Activated effector memory CD4-positive, alpha-beta T cell treated with Interleukin-2 at 50 U/mL for 16 hours (primary cell): ENCODE measurements around the gene PYGB.
"Not testable (repeated sequence)": the region's sequence is repeated elsewhere in the genome, so short reads cannot be mapped to it uniquely, and the experiment has no call there.

Source experiments
- DNase-seq: peaks from one replicate; pipeline ENCODE4 v3.0.0-alpha.2; 2020

The PYGB gene

DNA sequence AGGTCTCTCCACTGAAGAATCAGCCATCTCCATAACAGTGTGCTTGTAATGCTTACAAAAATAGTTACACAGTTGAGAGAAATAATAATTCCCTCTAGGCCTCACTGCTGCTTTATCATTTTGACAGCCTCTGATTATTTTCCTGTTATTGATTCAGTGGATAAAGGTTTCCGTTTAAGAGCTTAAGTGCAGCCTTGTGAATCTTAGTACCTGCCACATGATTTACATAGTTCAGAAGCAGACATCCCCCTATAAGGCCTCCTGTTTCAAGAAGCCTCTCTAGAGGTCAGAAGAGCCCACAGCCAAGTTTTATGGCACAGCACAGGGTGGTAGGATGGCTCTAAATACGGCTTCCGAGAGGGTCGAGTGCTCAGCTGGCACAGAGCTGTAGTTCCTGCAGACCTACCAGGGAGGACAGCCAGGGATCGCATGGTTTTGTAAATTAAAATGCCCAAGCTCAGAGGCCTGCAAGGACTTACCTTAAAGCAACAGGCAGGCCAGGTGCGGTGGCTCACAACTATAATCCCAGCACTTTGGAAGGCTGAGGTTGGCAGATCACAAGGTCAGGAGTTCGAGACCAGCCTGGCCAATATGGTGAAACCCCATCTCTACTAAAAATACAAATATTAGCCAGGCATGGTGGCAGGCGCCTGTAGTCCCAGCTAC is 17.6 kb upstream of the PYGB start:
- no peak for DNase-seq

DNA sequence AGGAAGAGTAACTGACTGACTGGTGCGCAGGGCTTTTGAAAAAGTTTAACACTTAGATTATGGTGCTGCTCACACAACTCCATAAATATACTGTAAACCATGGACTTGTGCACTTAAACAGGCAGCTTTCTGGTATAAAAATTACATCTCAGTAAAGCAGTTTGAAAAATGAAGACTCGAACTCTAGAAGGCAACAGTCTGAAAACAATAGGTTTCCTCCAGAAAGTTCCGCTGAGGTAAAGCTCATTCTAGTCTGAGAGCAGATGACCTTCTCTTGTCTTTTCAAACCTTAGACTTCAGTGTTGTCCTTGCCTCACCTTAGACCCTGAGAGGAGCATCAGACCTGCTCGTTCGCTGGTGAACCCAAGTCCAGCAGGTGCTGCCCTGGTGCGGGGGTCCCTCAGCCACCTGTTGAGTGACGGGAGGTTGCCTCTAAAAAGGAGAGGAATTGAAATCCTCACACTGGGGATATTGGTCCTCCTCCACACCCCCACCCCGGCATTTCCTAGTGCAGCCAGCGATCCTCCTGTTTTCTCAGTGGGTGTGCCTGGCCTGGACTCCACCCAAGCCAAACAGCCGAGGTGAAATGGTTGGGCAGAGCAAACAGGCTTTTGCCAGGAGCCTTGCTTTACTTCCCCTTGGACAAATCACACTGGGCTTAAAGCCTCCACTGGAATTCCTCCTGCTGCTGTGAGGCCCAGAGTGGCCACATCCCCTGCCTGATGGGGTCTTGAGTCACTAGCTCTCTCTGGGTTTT is 14.7 kb upstream of the PYGB start:
- DNase-seq, result no peak

DNA sequence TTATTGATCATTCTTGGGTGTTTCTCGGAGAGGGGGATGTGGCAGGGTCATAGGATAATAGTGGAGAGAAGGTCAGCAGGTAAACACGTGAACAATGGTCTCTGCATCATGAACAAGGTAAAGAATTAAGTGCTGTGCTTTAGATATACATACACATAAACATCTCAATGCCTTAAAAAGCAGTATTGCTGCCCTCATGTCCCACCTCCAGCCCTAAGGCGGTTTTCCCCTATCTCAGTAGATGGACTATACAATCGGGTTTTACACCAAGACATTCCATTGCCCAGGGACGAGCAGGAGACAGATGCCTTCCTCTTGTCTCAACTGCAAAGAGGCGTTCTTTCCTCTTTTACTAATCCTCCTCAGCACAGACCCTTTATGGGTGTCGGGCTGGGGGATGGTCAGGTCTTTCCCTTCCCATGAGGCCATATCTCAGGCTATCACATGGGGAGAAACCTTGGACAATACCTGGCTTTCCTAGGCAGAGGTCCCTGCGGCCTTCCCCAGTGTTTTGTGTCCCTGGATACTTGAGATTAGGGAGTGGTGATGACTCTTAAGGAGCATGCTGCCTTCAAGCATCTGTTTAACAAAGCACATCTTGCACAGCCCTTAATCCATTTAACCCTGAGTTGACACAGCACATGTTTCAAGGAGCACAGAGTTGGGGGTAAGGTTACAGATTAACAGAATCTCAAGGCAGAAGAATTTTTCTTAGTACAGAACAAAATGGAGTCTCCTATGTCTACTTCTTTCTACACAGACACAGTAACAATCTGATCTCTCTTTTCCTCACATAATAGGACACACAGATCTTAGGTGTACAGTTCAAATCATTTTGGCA is 13.7 kb upstream of the PYGB start:
- DNase-seq, result not testable (repeated sequence)

DNA sequence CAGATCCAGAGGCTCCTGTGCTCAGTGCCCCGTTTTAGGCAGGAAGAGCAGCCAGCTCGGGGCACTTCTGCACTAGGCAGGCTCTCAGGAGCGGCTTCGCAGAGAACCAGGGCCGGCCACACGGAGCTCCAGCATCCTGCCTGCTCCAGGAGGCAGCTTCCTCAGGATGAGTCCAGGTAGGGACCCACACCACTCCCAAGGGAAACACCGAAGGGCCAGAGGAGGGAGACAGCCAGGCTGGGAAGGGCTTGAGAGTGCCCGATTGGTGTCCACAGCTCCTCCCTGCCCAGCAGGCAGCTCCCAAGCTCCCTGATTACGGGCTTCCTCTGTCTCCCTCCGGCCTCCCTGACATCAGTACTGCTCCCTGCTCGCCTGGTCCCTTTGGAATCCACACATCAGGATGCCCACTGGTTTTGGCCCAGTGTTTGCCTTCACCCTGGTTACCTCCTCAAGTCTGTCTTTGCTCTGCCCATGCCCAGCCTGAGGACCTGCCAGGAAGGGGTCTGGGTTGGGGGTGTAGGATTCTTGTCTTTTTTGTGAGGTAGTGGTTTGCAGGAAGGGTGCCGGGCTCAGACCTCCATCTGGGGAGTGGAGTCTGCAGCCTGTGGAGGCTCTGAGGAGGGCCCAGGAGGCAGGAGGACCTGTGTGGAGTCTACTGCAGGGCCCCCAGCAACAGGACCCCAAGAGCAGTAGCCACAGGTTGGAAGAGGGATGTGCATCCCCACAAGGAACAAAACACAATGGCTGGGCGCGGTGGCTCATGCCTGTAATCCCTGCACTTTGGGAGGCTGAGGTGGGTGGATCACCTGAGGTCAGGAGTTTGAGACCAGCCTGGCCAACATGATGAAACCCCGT is 11.2 kb upstream of the PYGB start:
- no peak for DNase-seq

DNA sequence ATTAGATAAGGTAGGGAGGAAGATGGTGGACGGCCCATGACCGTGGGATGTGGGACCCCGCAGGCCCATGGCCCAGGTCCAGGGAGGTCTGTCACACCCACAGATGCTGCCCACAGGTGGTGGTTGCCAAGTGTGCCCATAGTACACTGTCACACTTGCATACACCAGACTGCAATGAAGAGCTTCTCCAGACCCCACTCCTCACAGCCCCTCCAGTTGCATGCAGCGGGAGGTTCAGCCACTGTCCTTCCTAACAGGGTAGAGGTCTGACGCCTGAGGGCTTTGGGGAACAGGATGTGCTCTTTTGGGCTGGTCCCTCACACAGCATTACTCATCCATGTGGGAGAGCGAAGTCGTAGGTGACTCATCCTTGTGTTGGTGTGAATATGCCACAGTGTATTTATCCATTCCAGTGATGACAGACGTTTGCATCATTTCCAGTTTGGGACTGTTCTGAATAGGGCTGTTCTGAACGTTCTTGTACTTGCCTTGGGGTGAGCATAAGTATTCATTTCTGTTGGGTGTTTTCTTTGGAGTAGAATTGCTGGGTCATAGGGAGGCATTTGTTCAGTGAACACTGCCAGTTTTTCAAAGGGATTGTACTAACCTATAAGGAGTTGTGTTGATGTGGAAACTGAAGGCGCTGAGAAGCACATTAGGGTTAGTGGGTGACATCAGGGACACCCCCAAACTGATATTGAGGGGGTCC is 10.1 kb upstream of the PYGB start:
- no peak for DNase-seq

DNA sequence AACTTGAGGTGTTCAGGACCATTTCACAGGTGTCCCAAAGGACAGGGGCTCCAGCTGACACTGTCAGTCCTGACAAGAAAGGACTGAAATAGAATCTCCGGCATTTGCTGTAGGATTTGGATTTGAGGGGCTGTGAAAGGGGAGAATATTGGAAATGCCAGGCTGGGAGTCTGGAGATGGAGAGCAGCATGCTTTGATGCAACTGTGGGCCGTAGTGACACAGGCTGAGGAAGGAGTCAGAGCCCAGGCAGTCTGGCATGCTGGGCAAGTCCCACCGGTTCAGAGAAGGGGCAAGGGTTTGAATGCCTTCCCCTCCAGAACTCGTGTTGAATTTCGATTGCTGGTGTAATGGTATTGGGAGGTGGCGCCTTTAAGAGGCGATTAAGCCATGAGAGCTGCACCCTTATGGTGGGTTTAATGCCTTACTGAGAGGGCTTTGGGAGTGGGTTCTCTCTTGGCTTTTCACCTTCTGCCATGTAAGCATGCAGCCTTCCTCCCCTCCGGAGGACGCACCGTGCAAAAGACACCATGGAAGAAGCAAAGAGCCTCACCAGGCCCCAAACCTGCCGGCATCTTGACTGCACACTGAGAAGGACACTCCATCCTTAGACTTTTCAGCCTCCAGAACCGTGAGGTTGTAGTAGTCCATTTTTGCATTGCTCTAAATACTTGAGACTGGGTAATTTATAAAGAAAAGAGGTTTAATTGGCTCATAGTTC is 9.4 kb upstream of the PYGB start:
- DNase-seq, result no peak

DNA sequence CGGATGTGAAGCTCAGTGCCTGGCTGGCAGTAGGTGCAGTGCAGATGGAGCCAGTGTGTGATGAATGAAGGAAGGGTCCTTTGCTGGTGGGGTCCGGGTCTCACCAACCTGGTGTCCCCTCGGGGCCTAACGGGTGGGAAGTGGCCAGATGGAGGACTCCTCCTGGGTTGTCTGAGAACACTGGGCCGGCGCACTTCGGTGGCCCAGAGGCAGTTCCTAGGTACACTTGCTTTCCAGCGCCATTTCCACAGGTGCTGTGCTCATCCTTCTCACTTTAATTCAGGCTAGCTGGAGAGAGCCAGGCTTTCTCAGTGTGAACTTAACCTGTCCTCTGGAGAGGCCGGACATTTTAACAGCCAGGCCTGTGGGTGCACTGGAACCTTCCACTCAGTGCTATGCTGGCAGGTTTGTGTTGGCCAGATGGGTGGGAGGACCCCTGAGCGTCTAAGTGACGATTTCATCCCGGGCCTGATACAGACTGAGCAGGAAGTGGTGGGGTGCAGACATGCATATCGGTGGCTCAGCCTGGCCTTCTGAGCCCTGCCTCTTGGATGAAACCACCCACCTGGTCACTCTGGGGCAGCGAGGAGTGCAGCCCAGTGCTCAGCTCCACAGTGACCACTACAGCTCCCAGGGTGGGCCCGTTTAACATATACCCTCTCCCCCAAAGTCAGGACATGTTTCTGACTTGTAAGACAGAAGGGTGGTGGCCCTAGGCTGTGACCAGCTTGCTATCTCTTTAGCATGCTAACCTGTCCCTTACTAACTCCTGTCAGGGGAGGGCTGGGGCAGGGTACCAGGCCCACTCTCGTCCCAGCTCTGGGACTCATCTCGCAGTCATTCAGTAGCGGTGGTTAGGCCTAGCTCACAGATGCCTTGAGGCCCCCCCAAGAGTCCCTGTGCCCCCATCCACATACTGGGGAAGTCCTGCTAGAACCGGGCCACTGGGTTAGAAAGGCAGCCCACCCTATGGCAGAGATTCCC is 8.2 kb upstream of the PYGB start:
- DNase-seq, result no peak

DNA sequence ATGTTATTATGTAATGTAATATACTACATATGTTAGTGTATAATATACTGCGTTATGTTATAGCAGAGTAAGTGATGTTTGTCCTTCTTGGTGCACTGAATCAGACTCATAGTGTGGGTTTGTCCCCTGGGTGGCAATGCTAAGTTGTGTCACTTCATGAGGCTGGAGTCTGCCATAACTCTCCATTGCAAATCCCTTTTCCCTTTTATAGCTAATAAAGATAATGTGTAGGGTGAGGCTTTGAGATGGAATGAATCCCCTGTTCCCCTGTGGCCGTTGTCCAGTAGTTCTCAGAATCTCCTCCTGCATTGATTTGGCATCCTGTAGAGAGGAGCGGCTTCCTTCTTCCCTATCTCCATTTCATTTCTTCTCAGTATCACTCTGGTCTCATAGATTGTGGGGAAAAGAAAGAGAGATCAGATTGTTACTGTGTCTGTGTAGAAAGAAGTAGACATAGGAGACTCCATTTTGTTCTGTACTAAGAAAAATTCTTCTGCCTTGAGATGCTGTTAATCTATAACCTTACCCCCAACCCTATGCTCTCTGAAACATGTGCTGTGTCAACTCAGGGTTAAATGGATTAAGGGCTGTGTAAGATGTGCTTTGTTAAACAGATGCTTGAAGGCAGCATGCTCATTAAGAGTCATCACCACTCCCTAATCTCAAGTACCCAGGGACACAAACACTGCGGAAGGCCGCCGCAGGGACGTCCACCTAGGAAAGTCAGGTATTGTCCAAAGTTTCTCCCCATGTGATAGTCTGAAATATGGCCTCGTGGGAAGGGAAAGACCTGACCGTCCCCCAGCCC is 6.8 kb upstream of the PYGB start:
- DNase-seq, result not testable (repeated sequence)

DNA sequence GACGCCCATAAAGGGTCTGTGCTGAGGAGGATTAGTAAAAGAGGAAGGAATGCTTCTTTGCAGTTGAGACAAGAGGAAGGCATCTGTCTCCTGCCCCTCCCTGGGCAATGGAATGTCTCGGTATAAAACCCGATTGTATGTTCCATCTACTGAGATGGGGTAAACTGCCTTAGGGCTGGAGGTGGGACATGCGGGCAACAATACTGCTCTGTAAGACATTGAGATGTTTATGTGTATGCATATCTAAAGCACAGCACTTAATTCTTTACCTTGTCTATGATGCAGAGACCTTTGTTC is 6.3 kb upstream of the PYGB start:
- DNase-seq, result not testable (repeated sequence)

DNA sequence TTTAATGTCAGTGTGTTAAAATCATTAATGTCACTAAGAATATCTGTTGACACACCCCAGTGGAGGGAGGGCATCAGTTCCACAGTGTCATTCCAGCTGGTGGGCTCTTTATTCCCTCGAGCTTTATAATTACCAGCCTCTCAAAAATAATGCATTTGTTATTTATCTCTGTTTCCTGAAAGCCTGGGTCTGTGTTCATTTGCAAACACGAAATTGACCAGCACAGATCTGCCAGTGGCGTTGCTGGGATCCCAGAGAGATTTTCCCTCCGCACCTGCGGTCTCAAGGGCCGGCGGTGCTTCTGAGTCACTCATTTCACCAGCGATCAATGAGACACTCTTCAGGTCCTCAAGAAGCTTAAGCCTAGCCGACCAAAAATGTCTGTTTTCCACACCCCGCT is 5.7 kb upstream of the PYGB start:
- no peak for DNase-seq

DNA sequence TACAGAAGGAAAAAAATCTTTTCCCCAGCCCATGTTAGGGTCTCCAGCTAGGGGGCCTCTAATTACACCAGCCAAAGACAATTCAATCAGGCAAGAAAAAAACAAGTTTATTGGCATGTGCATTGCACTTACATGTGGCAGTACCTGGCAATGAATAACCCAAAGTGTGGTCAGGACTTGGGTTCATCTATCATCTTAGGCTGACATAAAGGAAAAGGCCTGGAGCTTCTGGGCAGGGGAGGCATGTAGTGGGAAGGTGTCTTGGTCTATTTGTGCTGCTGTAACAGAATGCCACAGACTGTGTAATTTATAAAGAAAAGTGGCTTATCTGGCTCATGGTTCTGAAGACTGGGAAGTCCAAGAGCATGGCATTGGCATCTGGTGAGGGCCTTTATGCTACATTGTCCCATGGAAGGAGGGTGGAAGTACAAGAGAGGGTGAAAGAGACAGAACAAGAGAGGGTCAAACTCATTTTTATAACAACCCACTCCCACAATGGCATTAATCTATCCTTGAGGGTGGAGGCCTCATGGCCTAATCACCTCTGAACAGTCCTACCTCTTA is 4.4 kb upstream of the PYGB start:
- no peak for DNase-seq

DNA sequence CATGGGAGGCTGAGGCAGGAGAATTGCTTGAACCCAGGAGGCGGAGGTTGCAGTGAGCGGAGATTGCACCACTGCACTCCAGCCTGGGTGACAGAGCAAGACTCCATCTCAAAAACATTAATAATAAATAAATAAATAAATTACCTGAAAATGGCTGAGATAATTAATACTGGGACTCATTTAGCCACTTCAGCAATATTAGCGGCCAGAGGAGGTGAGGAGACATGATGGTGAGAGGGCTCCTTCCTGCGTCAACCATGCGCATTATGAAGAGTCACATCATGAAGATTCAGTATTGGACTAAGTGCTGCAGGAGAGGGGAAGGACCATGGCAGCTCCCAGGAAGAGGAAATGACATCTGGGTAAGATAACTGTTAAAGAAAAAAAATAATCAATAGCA is 2.9 kb upstream of the PYGB start:
- DNase-seq, result no peak

DNA sequence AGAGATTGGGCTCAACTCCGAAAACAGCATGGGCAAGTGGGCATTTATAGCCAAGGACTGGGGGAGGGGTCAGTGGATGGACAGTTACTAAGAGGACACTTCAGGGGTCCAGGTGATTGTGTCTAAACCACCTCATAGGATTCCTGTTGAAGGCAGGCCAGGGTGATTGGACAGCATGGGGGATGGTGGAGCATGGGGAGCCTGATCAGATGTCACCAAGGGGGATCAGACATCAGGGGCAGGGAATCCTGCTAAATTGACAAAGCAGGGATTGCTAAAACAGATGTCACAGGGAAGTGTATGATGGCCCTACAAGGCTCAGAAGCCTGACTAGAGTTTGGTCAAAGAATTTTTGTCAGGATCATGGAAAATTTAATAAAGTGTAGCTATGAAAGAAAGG is 2.4 kb upstream of the PYGB start:
- no peak for DNase-seq

DNA sequence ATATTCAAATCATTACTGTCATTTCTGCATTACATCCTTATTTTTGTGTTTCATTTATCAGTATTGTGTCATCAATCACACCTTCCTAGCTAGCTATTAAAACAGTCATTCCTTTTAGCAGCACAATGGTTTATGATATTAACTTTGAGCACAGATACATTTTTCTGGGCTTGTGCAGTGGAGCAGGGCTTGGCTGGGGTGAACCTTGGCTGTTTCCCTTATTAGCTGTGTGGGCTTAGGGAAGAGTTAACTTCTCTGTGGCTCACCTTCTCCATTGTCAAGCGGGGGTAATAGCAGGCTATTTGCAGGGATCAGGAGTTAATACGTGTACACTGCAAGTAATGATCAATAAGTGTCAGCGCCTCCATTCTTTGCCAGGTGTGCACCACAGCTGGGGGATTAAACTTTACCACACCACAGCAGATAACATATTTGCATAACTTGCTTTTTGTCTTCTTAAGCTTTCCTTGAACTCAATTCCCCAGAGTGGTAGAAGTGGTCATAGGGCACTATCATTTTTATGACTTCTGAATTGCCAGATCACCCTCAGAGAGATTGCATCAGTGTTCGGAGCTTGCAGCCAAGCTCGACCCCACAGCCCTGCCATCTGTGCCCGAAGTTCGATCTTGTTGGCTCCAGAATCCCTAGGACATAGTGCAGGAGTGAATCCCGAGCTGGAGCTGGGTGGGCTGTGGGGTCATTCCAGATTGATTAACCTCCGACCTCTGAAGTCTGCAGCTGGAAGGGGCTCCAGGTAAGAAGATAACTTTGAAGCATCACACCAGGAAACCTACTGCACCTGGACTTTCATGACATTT is 1.5 kb upstream of the PYGB start:
- no peak for DNase-seq

DNA sequence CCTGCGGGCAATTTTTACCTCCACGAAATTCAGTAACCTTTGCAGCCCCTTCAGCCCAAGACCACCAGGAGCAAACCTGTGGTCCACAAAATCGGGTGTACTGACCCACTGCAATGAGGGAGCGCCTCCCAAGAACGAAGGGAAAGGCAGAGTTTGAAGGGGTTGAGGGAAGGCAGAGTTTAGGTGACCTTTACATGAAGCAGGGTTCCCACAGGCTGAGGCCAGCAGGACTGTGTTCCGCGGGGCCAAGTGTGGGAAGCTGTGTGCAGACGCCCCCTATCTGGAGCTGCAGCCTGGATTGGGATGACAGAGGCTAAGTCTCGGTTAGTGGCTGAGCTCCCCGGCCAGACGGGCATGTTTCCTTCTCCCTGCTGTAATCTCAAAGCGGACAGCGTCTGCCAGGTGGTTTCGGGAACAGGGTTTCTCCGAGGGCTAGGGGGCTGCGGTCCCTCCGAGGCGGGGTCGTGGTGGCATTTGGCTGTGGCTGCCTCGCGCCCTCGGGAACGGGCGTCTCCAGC is 826 bp upstream of the PYGB start:
- DNase-seq, result no peak

DNA sequence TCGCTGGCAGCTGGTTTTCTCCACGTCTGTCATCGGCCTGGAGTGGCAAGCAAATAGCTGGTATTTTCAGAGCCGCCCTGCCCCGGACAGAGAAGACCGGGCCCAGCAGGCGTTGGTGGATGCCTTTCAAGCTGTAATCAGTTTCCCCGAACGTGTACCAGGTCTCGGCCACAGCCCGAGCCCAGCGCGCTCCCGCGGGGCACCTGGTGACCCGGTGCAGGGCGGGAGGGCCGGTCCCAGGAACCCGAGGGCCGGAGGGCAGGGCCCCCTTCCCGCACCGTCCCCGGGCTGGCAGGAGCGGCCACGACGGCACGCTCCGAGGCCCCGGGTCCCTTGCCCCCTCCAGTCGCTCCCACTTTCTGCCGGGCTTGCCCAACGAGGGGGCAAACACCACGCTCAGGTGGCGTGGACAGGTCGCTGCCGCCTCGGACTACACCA is 348 bp upstream of the PYGB start:
- DNase-seq, result no peak

DNA sequence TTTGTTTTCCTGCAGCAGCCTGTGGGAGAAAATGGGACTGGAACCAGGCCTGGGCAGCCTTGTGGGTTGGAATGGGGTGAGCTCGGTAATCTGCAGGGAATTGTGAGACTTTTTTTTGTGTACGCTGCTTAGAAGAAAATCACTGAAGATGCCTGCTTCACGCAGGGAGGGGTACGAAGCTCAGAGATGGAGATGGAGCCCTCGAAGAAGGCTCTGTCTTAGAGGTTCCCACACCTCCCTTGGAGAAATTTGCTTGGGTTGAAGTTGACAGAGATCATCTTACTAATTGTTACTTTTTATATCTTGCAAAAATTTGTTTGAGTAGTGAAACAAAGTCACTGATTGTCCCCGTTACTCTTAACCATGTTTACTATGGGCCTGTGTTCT is 894 bp downstream of the PYGB start:
- no peak for DNase-seq
